Fibroblast of skin of left biceps (primary cell): ENCODE measurements around the gene HOXA2.

Experiments used
- DNase-seq, 2 experiments: peaks; one replicate each; pipeline ENCODE4 v3.0.0-alpha.2; 2013; ENCODE audit warnings: low read depth in 2 of 2

Gene HOXA2

DNA sequence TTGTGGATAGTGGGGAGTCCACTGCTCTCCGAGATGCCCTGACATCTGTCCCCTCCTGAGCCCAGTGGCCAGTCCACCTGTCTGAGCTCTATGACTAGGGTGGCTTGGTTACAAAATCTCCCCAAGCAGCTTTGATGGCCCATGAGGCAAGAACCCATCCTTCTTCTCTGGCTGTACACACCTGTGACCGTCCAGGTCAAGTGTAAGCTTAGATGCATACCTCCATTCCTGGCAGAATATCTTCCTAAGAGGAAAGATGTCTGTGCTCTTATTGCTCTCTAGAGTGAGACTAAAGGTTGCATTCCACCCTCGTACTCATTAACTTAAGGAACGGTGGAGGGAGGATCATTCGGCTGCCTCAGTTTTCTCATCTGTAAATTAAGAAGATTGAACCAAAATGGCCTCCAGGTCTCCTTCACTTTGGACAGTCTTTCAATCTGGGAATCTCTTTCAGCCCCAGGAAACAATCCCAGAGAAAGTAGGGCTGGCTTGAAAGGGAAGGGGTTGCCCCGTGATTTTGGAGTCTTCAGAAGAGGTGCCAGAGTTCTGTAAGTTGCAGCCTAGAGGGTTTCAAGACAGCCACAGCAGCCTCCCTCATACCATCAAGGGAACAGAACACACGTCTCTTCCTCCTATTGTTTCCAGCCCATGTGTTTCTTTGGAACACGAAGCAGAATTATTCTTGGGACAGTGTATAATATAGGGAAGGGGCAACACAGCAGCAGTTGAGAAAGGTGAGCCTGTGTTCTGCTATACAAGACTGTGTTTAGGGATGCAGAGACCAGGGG lies 22.6 kb upstream of the HOXA2 start:
- no peak for DNase-seq

DNA sequence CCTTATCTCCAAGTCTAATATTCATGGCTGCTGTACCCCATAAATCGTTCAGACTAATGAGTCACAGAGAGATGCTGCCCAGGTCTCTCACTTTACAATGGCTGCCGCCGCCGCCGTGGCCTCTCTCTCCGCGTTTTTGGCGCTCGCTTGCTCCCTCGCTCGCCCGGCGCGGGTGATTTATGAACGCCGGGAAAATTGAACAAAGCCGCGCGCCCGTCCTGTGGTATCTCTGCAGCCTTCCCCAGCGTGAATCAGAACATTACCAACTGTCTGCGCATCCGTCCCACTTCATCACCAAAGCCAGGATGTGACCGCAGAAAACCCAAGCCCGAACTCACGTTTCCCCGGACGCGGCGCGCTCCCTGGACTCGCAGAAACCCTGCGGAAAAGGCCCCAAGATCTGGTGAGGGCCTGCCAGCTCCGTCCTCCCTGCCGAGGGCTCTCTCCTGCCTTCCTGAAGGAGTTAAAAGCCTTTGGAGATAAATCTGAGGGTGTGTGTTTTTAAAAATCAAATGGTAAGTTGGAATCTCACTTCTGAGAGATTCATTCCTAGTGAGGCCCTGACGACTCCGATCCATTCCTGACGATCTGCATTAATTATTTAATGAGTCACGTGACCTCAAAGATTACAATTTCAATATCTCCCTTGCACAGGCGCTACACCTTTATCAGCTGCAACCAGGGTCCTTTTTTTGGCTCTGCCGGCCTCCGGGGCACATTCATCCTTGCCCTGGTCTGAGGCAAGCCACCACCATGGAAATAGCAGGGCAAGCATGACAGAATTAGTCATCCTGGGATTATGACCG lies 21.8 kb upstream of the HOXA2 start:
- no peak for DNase-seq

DNA sequence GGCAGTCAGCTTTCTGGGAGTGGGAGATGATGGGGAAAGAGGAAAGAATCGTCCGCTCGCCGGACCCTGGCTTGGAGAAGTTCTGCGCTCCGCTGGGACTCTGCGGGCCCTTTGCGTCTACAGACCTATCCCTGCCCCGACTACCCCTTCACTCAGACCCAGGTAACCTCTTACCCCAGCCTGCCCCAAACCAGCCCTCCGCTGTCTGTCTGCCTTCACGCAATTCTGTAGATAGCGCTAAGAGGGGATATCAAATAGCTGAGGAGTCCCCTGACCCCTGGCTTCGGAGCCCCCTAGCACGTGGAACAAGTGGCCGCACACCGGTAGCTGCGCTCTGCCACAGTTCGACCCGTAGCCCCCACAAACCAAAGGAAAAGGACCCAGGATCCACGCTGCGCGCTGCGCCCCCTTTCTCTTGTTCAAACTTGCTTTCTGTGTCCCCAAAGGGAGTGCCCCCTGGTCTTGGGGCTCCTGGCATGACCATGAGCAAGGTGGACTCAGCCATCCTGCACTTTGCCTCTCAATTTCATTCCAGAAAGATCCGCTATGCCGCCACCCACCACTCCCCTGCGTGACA lies 21.1 kb upstream of the HOXA2 start:
- DNase-seq: no peak

DNA sequence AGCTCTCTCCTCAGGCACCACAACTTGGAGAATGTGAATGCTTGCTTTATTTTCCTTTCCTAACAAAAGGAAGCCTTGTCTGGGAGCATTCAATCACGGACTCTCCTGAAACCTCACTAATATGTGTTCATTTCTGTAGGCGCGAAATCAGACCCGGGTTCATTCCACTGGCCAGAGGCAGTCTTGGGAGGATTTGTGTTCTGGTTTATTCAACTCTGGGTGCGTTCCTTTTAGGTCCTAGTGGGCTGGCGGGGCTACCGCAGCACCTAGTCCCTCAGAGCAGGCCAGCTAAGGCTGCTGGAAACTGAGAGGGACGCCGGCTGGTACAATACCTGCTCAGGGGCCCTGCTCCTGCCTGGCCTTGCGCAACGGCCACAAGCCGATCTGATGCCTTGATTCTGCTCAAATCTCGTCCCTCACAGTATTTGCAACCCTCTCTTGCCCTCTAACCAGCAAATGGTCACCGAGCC lies 20.6 kb upstream of the HOXA2 start:
- DNase-seq: no peak

DNA sequence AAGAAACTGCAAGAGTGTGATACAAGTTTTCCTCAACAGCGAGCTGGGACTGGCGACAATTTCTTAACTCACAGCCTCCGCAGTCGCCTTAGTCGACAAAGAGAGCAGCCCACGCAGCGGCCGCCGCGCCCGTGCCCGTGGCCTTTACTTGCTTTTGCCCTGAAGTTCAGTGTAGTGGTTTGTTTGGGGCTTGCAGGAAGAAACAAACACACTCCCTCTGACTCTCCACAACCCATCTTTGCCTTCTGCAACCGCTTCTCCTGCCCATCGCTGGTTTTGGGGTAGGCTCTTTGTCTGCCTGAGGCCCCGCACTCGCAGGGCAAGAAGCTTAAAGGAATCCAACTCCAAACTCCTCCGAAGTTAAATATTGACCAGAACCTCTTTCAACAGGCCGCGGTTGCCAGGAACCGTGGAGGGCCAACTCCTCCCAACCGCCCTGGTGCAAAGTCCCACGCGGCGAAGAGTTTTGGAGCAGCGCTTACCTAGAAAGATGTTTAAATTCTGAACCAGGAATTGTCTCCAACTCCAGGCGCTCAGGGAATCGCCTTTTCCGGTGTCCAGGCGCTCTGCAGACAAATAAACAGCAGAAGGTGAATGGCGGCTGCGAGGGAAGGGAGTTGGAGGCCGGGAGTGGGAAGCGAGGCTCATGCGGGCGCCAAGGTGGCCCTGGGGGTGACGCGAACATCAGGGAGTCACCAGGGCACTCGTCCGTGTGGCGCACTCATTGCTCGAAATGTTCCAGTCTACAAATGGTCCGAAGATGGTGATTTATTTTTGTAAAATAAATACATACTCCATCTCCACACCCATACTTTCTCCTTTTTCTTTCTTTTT lies 19.8 kb upstream of the HOXA2 start:
- DNase-seq: no peak

DNA sequence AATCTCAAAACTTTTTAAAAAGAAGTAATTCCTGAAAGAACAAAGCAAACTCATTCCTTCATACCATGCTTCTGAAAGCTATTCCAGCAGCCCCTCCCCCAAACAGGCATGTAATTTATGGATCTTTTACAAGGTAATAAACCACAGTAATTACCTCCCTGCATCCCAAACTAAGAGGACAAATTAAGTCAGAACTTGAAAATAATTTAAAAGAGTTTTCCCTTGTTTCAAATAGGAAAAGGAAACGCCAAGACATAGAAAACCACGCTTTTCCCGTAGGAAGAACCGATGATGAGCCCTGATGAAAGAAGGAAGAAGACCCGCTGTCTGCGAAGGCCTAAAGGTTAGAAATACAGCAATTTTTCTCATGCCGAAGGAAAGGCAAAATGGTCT lies 19.2 kb upstream of the HOXA2 start:
- DNase-seq: no peak

DNA sequence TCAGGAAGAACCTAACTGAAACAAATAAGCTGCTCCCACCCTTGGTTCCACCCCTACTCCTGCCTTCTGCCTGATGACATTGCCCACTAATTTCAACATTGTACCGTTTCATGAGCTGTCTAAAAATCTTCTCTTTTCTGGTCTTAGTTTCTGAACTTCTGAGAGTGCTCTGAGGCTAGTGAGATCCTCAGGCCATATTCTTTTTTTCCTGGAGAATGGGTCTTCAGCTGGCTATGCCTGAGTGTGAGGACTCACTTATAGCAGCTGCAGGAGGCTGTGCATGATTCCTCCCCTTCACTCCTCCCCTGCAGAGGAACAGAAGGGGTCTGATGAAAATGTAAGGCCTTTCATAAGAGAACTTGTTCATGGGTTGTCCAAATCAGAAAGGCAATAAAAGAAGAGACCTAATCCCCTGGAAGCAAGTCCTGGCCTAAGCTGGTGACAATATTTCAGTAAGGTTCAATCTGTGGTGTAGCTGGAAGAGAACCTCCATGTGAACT lies 17.0 kb upstream of the HOXA2 start:
- no peak for DNase-seq

DNA sequence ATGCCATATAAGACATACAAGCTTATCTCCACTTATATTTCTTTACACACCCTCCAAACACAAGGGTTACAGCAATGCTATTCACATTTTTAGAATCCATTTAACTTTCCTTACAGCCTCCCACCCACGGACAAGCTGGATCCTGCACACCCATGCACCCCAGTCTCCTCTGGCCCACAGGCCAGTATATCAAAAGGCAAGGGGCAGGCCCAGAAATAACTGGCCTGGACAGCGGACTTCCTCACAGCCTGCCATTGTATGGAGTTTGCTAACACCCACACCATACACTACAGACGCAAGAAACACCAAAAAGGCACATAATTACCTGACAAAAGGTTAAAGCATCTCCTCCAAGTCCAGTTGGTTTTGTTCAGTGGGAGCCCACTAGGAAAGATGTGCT lies 16.1 kb upstream of the HOXA2 start:
- no peak for DNase-seq

DNA sequence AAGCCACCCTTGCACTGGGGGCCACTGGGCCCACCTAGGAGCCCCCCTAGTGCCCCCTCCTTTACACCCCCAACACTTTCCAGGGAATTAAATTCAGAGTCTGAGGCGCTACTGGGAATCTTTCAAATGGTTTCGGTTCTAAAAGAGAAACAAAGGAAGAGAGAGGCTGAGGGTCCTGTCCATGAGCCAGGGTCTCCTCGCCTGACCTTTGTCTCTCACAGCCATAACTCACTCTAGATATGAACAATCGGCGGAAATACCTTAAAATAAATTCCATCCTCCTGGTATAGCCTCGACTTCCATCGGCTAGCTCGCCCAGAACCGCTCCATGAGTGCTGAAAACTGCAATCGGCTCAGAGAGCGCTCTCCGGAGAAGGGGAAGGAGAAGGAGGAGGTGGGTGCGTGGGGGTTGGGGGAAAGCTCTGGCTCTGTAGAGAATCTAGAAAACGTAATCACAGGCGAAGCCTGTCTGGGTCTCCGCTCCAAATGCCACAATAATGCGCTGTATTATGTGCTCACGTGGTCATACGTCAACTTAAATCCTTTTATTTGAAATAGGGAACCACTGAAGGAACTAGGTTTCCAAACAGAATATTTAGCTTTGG lies 15.5 kb upstream of the HOXA2 start:
- DNase-seq: no peak

DNA sequence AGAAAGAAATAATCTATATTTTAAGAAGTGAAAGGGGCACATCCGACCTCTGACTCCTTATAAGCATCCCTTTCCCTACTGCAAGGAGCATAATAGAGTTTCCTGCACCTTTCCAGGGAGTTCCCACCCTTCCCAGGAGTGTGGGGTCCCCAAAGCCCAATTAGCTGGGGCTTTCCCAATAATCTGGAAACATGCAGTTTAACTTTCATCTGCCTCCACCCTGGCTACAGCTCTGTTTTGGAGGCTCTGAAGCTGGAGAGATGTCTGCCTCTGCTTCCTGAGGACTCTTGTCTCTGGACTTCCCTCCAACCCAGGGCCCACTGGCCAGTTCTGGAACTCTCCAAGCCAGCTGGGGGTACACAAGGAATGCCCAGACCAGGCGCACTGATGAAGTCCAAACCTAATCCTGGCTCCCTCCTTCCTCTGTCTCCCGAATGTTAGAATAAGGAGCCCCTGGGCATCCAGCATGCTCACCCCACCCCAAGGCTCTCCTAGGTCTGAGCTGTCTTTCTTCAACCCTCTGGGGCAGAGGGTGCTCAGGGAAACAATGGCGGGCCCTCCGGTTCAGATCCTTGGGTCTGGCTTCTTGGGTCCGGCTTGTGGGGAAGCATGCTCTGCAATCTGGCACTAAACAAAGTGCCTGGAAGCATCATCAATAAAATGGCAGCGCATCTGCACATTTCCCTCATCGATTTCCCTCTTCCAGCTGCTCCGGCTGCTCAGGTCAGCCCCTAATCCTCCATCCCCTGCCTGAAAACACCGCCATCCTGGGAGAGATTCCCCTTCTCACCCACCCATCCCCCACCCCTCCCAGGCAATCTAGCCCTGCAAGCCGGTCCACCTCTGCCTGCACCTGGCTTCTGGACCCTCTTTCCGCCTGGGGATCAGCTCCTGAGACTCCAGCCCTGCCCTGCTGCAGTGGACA lies 14.7 kb upstream of the HOXA2 start:
- no peak for DNase-seq

DNA sequence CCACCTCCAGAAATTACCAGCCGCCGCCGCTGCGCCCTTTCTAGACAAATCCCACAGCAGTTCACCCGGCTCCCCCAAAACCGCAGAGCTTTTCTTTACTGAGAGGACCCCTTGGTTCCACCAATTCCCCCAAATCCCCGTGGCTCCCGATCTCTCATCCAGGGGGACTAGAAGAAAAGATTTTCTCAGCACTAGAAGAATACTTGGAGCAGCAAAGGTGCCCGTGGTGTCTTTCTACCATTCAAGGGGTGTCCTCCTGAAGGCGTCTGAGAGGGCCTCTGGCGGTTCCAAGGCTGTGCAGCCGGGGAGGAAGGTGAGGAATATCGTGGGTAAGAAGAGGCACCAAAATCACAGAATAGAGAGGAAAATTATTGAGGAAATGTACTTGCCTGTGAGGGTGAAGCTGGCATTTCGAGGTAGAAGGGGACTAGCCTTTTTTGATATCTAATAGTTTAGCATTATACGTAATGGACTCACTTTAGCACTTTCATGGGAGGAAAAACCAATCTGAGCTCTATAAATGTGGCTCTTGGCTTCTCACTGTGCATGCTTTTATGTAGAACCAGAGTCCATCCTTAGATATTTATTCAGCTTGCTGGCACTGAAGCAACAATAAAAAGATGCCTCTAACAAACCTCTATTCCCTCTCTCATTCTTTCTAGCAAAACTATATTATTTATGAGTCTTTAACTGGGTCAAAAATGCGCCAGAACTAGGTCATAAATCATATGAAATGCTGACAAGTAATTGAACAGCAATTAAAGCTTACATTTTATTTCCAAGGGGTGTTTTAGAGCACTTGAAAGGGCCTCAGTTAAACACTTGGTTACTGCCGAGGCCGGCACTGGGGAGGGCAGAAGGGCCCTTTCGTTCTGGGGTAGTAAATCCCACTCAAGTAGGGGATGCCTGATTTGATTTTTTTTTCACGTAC lies 13.8 kb upstream of the HOXA2 start:
- no peak for DNase-seq

DNA sequence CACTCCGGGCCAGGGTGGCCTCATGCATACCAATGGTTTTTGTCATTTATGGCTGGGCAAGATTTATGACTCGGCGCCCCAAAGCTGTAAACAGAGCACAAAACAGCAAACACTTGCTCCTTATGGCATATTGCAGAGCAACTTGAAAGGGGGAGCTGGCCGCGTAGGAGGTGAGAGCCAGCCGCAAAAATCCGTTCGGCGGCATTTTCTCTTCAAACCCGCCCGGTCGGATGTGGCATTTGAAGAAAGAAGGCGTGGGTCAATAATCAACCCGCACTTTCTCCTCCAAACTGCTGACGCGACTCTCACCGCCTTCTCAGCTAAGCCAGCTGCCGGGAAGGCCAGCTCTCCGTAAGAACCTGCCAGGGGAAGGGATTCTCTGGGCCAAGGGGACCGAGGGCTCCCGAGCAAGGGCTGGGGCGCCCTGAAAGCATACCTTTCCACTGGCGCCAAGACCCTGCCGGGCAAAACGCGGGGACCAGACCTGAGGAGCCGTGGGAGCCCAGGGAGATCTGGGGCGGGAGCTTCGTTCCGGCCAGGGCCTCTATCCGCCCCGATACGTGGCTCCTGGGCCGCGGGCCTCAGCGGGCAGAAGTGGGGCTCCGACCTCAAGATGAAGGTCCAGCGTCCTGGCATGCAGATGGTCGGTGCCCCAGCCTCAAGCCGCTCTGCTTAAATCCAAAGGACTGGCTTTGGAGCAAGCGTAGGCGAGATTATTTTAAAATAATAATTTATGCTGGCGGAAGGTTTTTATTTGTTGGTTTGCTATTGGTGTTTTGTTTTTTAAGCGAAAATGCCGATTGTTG lies 12.9 kb upstream of the HOXA2 start:
- DNase-seq: no peak

DNA sequence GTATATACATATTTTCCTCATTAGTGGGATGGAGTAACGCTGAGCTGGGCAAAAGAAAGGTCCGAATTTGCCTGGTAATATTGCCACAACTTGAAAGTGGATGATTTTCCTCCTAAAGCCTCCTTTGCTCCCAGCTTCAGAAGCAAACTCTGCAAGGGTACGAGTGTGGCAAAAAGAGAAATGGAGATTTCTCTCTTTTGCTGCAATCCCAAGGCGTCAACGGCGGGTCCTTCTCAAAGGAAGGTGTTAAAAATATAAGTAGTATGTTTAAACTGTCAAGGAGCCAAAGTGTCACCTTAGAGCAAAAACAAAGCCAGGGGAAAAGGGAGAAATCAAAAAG lies 12.4 kb upstream of the HOXA2 start:
- no peak for DNase-seq

DNA sequence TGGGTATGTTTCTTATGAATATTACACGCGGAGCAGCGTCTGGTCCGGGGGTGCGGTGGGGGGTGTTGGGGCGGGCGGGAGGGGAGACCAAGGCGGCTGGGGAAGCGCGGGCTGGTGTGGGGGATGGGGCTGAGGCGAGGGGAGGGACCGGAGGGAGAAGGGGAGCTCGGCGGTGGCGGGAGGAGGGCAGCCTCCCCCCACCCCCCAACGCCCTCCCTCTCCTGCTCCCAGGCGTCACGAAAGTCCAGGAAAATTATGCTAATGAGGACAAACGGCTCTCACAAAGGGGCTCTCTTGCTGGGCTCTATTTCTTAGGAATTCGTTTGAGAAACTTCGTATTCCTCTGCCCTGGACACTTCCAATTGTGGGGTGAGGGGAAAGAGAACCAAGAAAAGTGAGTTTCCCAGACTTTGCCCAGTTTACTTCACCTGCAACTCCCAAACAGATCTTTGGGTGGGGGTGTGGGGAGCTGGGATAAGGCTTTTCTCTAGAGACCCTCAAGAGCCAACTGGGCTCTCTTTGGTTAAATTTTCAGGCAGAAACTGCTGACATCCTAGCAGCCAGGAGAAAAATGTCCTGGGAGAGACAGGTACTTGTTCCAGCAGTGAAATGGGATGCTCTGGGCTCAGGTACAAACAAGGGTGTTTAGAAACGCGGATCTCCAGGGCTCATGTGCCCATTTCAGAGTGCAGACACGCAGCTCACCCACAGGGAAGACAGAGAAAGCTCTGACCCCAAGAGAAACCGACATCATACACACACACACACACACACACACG lies 11.7 kb upstream of the HOXA2 start:
- no peak for DNase-seq

DNA sequence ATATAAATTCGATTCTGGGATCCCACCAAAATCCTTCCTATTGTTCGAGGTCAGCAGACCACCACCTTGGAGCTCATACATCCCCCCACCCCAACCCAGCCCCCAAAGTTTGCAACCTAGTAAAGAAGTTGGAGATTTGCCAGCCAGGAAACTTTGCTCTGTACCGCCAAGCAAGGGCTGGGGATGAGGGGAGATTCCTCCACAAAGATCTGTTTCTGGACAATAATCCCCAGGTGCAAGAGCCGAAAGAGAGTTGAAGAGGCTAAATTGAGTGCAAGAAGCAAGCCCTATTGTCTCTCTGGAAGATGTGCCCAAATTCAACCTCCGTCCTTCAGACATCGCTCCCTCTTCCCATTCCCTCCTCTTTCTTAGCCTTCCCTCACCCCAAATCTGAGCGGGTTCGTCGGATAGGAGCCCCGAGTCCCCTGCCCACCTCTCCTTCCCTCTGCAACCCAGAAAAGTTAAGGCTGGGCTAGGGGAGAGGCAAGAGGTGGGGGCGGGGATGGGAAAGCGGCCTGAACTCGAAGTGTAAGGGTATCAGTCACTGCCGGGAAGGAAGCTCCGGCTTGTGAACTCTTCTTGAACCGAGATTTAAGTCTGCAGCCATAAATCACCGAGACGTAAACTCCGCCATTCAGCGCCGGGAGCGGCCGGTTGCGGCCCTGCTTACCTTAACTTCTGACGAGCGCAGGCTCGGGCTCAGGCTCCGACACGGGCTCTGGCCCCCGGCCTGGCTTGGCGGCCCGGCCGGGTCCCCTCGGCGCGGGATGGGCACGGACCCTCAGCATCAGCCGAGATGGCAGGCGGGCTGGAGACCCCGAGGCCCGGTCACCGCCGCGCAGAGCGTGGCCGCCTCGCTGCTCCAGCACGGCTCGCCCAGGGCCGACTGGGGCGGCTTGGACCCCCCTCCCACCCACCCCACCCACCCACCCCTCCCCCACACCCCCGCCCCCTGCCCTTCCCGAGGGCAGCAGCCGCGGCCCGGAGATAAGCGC lies 10.8 kb upstream of the HOXA2 start:
- no peak for DNase-seq

DNA sequence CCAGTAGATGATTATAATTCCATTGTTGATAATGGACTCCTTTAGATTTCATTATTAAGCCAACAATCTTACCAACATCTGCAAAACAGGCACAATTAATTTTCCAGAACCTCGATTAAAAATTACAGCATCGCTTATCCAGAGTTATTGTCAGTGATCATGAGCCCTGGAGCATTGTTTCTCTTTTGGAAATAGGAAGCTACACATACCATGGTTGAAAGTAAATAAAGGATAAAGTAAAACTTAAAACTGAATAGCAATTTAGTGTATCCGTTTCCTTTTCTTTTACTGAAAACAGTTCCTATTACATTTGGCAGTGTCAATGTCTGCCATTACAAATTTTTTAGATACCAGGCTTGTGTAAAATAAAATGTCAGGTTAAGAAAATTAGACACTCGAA lies 9.9 kb upstream of the HOXA2 start:
- DNase-seq: no peak
